Calu3 (cell line): ENCODE measurements around the gene DAPK2. TPM values are rescaled to one million over a fixed set of nuclear protein-coding genes. Genes with fewer than 3 reads are reported as not detected.

Experiments
- BruUV-seq: library from RNA; stranded (reverse); fragments of 400-500 nt; replicated peaks from 2 replicates; lab custom pipeline; 2021; lab: Mats Ljungman, UMichigan
- CTCF ChIA-PET: fragments of 300-600 bp; sonication (Branson Sonifier 250); formaldehyde crosslinking; loops from one replicate; lab custom pipeline; 2022; ENCODE audit warnings: antibody characterized with exemption; lab: Charles Lee
- DNase-seq: peaks from one replicate; pipeline ENCODE4 v3.0.0; 2022
- H3K27ac Mint-ChIP-seq: one replicate; pipeline ENCODE4 v1.8.0; 2022; ENCODE audit warnings: mixed read lengths; ENCODE audit not compliant: unreplicated experiment
- H3K27me3 Mint-ChIP-seq: one replicate; pipeline ENCODE4 v1.8.0; 2022; ENCODE audit warnings: mixed read lengths; ENCODE audit not compliant: unreplicated experiment
- H3K36me3 Mint-ChIP-seq: one replicate; pipeline ENCODE4 v1.8.0; 2022; ENCODE audit warnings: mild to moderate bottlenecking, moderate library complexity, mixed read lengths; ENCODE audit not compliant: insufficient read depth, unreplicated experiment
- H3K4me1 Mint-ChIP-seq: one replicate; pipeline ENCODE4 v1.8.0; 2022; ENCODE audit warnings: mild to moderate bottlenecking, low read depth, mixed read lengths; ENCODE audit not compliant: unreplicated experiment
- H3K4me3 Mint-ChIP-seq: one replicate; pipeline ENCODE4 v1.8.0; 2022; ENCODE audit warnings: mild to moderate bottlenecking, low read depth, moderate library complexity, mixed read lengths; ENCODE audit not compliant: unreplicated experiment
- H3K9me3 Mint-ChIP-seq: one replicate; pipeline ENCODE4 v1.8.0; 2022; ENCODE audit warnings: low read depth, mixed read lengths; ENCODE audit not compliant: unreplicated experiment
- intact Hi-C: fragments of 100-400 bp; cut with micrococcal nuclease; formaldehyde crosslinking; loops from one replicate; pipeline ENCODE4 v1.10.0; 2022; ENCODE audit not compliant: unreplicated experiment
- total RNA-seq: library from RNA; stranded (reverse); gene quantifications from 2 replicates; pipeline ENCODE4 v1.2.3, GENCODE V29; 2022
- TF ChIP-seq, protein P1 (sequence below): fragments of 200-600 bp; IDR thresholded peaks from one replicate; pipeline ENCODE4 v1.8.0; 2022; ENCODE audit warnings: antibody characterized with exemption; ENCODE audit not compliant: unreplicated experiment

Gene DAPK2
- total RNA-seq, 1 experiment from 2014 or later = 1.1 TPM

DNA sequence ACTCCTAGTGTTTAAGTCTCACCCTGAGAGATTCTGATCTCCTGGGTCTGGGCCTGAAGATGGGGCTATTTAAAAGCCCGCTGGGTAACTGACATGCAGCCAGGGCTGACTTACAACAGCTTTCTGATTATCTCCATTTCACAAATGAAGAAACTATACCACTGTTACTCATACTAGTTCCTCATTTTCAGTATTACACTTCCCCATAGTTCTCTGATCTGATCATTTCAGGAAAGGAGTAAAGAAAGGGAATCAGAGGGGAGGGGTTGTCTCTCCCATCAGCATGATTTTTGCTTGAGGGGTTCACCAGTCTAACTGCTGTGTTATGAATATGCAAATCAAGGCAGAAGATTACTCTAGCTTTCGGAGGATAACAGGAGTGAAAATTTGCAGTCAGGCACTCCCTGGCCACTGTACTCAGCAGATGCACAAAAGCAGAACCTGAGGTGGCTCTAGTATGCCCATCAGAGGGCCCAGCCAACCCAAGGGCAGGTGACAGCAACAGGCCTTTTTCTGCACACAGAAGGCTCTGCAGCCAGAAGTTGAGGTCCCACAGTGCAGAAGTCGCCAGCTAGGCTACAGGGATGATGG lies 59.4 kb downstream of the DAPK2 start:
- CTCF ChIA-PET = interaction anchor here (0.8 to 1.1 kb wide), 2 partner anchors 12 to 59 kb away, joined by 3 read pairs; partner anchors contain the start of gene DAPK2
- no peak for DNase-seq

DNA sequence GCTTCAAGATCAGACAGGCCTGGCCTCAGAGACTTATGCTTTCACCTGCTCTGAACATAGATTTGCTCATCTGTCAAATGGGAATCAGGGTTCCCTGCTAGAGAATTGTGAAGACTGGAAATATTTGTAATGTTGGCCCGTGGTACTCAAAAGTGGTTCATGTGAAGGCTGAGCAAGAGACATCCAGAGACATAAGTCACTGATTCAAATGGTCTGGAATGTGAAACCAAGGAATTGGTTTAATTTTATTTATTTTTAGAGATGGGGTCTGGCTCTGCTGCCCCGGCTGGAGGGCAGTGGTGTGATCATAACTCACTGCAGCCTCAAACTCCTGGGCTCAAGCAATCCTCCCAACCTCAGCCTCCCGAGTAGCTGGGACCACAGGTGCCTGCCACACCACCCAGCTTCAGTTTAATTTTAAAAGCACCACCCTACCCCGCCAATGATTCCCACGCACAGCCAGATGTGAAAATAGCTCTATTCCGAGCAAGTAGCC lies 60.1 kb downstream of the DAPK2 start:
- BruUV-seq = no TSS peak
- TF ChIP-seq, protein P1, sequence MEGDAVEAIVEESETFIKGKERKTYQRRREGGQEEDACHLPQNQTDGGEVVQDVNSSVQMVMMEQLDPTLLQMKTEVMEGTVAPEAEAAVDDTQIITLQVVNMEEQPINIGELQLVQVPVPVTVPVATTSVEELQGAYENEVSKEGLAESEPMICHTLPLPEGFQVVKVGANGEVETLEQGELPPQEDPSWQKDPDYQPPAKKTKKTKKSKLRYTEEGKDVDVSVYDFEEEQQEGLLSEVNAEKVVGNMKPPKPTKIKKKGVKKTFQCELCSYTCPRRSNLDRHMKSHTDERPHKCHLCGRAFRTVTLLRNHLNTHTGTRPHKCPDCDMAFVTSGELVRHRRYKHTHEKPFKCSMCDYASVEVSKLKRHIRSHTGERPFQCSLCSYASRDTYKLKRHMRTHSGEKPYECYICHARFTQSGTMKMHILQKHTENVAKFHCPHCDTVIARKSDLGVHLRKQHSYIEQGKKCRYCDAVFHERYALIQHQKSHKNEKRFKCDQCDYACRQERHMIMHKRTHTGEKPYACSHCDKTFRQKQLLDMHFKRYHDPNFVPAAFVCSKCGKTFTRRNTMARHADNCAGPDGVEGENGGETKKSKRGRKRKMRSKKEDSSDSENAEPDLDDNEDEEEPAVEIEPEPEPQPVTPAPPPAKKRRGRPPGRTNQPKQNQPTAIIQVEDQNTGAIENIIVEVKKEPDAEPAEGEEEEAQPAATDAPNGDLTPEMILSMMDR = no peak
- Mint-ChIP-seq H3K36me3 (no peaks in the 10 kb centered on the region), H3K27ac (no peak overlapping the region), H3K9me3 (no peaks in the 10 kb centered on the region), H3K4me3 (no peak overlapping the region), H3K27me3 (peaks cover 18% of the 10 kb centered on the region), H3K4me1 (no peaks in the 10 kb centered on the region)
- CTCF ChIA-PET = interaction anchor here (0.8 kb wide), 1 partner anchor 60 kb away, joined by 3 read pairs; the partner anchor contains the start of gene DAPK2
- DNase-seq = no peak
- intact Hi-C loops = no loop called here

More for the DNA sequence above, 59.4 kb downstream of the DAPK2 start:
- Mint-ChIP-seq H3K36me3 (no peaks in the 10 kb centered on the region), H3K4me3 (no peak overlapping the region), H3K27ac (no peak overlapping the region), H3K27me3 (peaks cover 21% of the 10 kb centered on the region), H3K9me3 (no peaks in the 10 kb centered on the region), H3K4me1 (no peaks in the 10 kb centered on the region)
- TF ChIP-seq, protein P1 = no peak
- intact Hi-C loops = no loop called here
- BruUV-seq = no TSS peak

DNA sequence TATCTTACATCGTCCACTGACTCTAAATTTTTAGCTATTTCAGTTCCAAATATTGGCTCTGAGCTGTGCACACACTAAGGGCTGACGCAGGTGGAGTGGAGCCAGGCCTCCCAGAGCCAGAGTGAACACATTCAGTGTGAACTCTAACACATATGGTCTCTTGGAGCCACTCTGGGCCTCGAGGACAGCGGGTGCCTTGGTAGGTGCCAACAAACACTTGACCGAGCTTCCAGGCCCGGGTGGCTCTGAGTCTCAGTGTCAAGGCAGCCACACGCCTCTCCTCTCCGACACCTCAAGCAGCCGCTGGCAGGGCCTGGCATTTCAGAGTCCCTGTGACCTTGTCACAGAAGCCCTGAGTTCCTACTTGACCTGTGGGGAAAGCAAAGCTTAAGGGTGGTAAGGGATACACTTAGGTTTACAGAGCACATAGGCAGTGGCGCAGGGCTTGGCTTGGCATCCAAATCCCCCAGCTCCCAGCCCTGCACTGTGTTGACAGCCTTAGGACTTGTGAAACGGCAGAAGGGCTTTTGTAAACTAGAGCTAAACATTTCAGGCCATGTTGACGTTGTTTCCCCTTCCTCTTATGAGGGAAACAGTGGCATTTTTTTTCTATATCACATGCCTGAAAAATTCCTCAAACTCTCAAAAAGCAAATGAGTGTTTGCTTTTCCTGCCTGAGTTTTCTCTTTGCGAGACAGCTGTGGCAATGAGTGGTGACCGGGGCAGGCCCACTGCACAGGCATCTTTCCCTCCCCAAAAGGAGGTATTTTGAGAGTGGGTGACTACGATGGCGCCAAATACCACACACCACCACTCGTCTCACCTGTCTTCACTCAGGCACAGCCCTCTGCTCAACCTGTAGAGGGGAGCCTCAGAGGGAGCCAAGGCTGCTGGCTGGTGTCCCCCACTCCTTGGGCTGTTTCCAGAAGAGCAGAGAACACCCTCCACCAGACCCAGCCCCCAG lies 60.8 kb downstream of the DAPK2 start:
- CTCF ChIA-PET = interaction anchor here (0.8 to 1.0 kb wide), 2 partner anchors 40 to 61 kb away, joined by 3 read pairs; partner anchors contain the start of gene DAPK2
- no TSS peak for BruUV-seq
- TF ChIP-seq, protein P1 = no peak
- Mint-ChIP-seq H3K36me3 (no peaks in the 10 kb centered on the region), H3K9me3 (no peaks in the 10 kb centered on the region), H3K27me3 (peaks cover 11% of the 10 kb centered on the region), H3K4me1 (no peaks in the 10 kb centered on the region), H3K27ac (no peak overlapping the region), H3K4me3 (no peak overlapping the region)
- DNase-seq = no peak
- intact Hi-C loops = no loop called here

DNA sequence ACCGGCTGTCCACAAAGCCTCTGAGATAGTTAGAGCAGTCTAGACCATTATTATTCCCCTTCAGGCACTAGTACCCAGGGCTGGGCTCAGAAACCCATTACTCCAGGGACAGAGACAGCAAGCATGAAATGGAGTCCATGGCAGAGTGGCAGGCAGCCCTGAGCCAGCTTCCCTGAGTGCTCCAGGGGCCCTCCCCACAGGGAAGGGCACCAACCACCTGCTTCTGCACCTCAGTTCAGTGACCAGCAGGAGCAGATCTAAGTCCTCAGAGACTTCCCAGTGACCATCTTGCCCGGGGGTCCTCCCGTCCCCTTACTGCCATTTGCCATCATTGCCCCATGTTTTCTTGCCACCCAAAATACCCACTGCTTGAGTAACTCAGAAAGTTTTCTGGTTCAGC lies 62.0 kb downstream of the DAPK2 start:
- intact Hi-C loops = no loop called here
- Mint-ChIP-seq H3K27ac (no peak overlapping the region), H3K27me3 (peaks cover 8% of the 10 kb centered on the region), H3K4me1 (no peaks in the 10 kb centered on the region), H3K4me3 (no peak overlapping the region), H3K9me3 (no peaks in the 10 kb centered on the region), H3K36me3 (no peaks in the 10 kb centered on the region)
- no peak for DNase-seq
- TF ChIP-seq, protein P1 = no peak
- CTCF ChIA-PET = interaction anchor here (1.0 kb wide), 1 partner anchor 39 kb away, joined by 3 read pairs; no protein-coding TSS in a partner anchor
- BruUV-seq = no TSS peak
